Prostate gland (tissue), 2 donors: ENCODE measurements around the gene RAB39A. TPM values are rescaled to one million over a fixed set of nuclear protein-coding genes. Genes with fewer than 3 reads are reported as not detected.
"Not testable (repeated sequence)": the region's sequence is repeated elsewhere in the genome, so short reads cannot be mapped to it uniquely, and the experiment has no call there.

Source experiments
- DNase-seq: peaks from one replicate; pipeline ENCODE4 v3.0.0-alpha.2; 2019; ENCODE audit warnings: low spot score
- H3K27ac ChIP-seq, 2 donors: fragments of 200-600 bp; sonication (generic); 2 replicates each; pipeline ENCODE4 v1.5.1; 2017 to 2019
- H3K27me3 ChIP-seq: fragments of 200-600 bp; sonication (generic); replicated peaks from 2 replicates; pipeline ENCODE4 v1.5.1; 2019; ENCODE audit not compliant: insufficient read depth
- H3K36me3 ChIP-seq, 2 donors: fragments of 200-600 bp; sonication (generic); 1 replicate in 1 of 2; 2 replicates in 1 of 2; pipeline versions ENCODE4 v1.5.1 to v1.8.1; 2017 to 2019
- H3K4me1 ChIP-seq: fragments of 200-600 bp; sonication (generic); replicated peaks from 2 replicates; pipeline ENCODE4 v1.5.1; 2019
- H3K4me3 ChIP-seq, 2 donors: fragments of 200-600 bp; sonication (generic); 2 replicates each; pipeline ENCODE4 v1.5.1; 2017 to 2019
- H3K9me3 ChIP-seq: fragments of 200-600 bp; sonication (generic); 2 replicates; pipeline ENCODE4 v1.5.1; 2017
- POLR2A ChIP-seq: fragments of 450-650 bp; IDR thresholded peaks from one replicate; pipeline ENCODE4 v1.6.1; 2016; ENCODE audit warnings: antibody characterized with exemption, mild to moderate bottlenecking
- POLR2AphosphoS5 ChIP-seq: sonication (generic); formaldehyde crosslinking; IDR thresholded peaks from one replicate; pipeline ENCODE4 v1.6.1; 2017; ENCODE audit warnings: antibody characterized with exemption
- WGBS: methylation state at CpG from one replicate; pipeline ENCODE4 v1.1.5; 2018; 5-methylcytosine and 5-hydroxymethylcytosine counted together
- intact Hi-C: fragments of 100-400 bp; cut with DNase I; formaldehyde crosslinking; loops from one replicate; pipeline ENCODE4 v1.14.2; 2022
- total RNA-seq, 2 donors: library from RNA; depleted of rRNA; stranded (reverse); fragments of >200 nt; gene quantifications; one replicate each; pipeline ENCODE4 v1.1.0, GENCODE V29; 2016
- TF ChIP-seq, protein P1 (sequence below), 4 experiments: fragments of 200-600 bp in 2 of 4; fragments of 450-650 bp in 2 of 4; sonication (generic) in 2 of 4; IDR thresholded peaks; 1 replicate in 3 of 4; 2 replicates in 1 of 4; pipeline ENCODE4 v1.5.1; 2016 to 2019; ENCODE audit warnings: antibody characterized with exemption in 4 of 4, mild to moderate bottlenecking in 2 of 4, moderate library complexity in 2 of 4

Gene RAB39A
- total RNA-seq, 2 donors from 2014 or later = 0.87 to 0.97 TPM

DNA sequence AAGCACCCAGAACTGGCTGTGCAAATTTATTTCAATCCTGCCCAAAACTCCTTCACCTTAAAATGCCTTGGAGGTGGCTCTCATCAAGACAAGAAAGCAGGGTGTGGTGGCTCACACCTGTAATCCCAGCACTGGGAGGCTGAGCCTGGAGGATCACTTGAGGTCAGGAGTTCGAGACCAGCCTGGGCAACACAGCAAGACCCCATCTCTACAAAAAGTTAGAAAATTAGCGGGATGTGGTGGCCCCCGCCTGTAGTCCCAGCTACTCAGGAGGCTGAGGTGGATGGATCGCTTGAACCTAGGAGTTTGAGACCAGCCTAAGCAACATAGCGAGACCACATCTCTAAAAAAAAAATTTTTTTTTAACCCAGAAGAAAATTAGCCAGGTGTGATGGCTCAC, 689 bp upstream of the RAB39A start:
- Histone ChIP-seq H3K27ac (no peak overlapping the region), H3K4me1 (no peaks in the 10 kb centered on the region), H3K36me3 (no peaks in the 10 kb centered on the region), H3K4me3 (no peak overlapping the region), H3K27me3 (no peaks in the 10 kb centered on the region), H3K9me3 (no peaks in the 10 kb centered on the region)
- intact Hi-C loops = no loop called here
- 83% methylated on average over 5 of the region's 5 CpGs for WGBS
- no peak for DNase-seq
- TF ChIP-seq POLR2A = no peak
- no peak for TF ChIP-seq POLR2AphosphoS5
- TF ChIP-seq, protein P1, sequence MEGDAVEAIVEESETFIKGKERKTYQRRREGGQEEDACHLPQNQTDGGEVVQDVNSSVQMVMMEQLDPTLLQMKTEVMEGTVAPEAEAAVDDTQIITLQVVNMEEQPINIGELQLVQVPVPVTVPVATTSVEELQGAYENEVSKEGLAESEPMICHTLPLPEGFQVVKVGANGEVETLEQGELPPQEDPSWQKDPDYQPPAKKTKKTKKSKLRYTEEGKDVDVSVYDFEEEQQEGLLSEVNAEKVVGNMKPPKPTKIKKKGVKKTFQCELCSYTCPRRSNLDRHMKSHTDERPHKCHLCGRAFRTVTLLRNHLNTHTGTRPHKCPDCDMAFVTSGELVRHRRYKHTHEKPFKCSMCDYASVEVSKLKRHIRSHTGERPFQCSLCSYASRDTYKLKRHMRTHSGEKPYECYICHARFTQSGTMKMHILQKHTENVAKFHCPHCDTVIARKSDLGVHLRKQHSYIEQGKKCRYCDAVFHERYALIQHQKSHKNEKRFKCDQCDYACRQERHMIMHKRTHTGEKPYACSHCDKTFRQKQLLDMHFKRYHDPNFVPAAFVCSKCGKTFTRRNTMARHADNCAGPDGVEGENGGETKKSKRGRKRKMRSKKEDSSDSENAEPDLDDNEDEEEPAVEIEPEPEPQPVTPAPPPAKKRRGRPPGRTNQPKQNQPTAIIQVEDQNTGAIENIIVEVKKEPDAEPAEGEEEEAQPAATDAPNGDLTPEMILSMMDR (IDR thresholded peaks at IDR 0.05) = no peak

DNA sequence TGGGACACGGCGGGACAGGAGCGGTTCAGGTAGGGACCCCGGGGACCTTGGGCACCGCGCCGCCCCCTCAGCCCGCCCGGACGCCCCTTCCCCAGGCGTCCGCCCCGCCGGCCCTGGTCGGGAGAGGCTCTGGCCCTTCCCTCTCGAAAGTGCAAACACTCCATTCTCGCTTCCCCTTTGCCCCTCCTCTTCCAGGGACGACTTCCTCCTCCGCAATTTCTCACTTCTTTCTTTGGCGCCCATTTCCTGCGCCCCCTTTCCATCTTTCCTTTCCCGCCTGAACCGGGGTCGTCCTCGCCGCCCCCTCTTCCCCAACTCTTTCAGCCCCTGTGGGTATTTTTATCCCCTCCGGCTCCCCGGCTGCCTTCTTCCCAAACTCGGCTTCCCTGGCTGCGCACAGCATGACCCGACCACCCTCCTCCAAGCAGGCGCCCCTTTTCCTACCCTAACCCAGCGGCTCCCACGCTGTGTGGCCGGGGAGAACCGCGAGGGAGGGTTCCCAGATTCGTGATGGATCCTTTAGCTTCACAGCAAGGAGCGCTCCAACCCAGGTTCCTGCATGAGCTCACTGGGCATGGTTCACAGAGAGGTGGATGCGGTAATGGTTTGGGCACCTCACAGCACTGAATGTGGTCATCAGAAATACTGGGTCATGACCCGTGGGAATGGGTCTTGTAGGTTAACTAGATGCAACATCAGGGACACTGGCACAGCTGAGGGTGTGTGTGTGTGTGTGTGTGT, 689 bp downstream of the RAB39A start:
- Histone ChIP-seq H3K4me3 (peak overlapping the region; percentile 27 to 31), H3K27me3 (no peaks in the 10 kb centered on the region), H3K36me3 (no peaks in the 10 kb centered on the region), H3K9me3 (no peaks in the 10 kb centered on the region), H3K4me1 (no peaks in the 10 kb centered on the region), H3K27ac (no peak overlapping the region)
- no peak for DNase-seq
- WGBS = 1% methylated on average over 41 of the region's 41 CpGs
- TF ChIP-seq, protein P1 (IDR thresholded peaks at IDR 0.05) = no peak
- no peak for TF ChIP-seq POLR2AphosphoS5
- no peak for TF ChIP-seq POLR2A
- intact Hi-C loops = no loop called here

DNA sequence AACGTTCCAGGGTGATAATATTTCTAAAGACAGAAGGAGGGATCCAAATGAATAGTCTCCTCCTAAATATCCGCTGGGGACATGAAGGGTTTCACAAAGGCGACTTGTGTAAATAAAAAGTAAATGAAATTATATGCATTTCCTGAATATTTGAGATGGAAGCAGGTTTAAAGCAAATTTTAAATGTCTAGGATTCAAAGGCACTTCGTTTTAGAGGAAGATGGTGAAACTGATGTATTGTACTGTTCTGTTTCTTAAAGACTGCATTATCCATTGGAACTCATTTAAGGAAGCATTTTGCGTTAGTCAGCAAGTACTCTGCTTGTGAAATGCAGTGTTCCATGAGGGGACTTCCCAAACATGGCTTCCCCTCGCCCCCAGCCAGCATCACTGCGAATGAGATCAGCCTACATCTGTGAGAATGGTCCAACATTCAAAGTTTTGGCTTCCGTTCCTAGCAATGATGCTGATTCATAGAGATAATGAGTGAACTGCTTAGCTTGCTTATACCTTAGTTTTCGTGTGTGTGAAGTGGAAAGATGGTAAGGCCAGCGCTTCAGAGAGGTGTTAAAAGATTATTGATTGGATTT, 1.5 kb downstream of the RAB39A start:
- no peaks in the 10 kb centered on the region for H3K4me1 ChIP-seq
- H3K36me3 ChIP-seq = no peaks in the 10 kb centered on the region
- 31% methylated on average over 10 of the region's 10 CpGs for WGBS
- no peak for DNase-seq
- TF ChIP-seq POLR2AphosphoS5 (no peak), POLR2A (no peak)
- TF ChIP-seq, protein P1 (IDR thresholded peaks at IDR 0.05) = no peak
- no peaks in the 10 kb centered on the region for H3K27me3 ChIP-seq
- H3K4me3 ChIP-seq = no peak overlapping the region
- no peaks in the 10 kb centered on the region for H3K9me3 ChIP-seq
- intact Hi-C loops = no loop called here
- H3K27ac ChIP-seq = no peak overlapping the region

DNA sequence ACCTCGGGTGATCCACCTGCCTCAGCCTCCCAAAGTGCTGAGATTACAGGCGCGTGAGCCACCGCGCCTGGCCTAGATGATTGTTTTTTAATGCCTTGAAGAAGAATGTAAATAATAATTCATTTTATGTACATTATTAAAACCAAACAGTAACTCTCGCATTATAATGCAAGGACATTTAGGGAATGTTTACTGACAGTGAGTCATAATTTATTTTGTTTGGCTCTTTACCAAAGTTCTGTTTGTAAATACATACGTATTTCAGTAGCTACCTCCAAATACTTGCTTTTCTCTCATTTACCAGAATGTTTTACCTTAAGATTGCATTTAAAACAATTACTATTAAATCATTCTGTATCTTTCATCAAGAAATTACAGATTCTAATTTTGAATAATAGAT, 3.0 kb downstream of the RAB39A start:
- WGBS = 80% methylated on average over 7 of the region's 7 CpGs
- no peak overlapping the region for H3K27ac ChIP-seq
- intact Hi-C loops = no loop called here
- H3K9me3 ChIP-seq = no peaks in the 10 kb centered on the region
- H3K36me3 ChIP-seq = no peaks in the 10 kb centered on the region
- no peak overlapping the region for H3K4me3 ChIP-seq
- H3K27me3 ChIP-seq = no peaks in the 10 kb centered on the region
- DNase-seq = no peak
- no peak for TF ChIP-seq POLR2A
- no peak for TF ChIP-seq POLR2AphosphoS5
- TF ChIP-seq, protein P1 (IDR thresholded peaks at IDR 0.05) = no peak
- no peaks in the 10 kb centered on the region for H3K4me1 ChIP-seq

DNA sequence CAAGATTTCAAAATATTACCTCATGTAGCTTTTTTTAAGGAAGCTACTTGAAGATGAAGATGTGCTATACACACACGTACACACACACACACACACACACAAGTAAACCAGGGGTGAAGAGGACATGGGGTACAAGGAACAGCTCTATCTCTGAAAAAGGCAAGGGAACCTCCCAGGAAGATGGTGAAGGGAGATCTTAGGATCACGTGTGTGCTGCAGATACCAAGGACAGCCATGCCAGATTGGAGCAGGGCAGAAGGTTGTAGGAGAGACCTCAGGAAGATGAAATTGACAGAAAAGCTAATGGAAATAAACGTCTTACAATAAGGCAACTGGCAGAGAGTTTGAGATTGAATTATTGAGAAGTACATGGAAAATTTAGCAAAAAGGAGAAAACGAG, 19.7 kb downstream of the RAB39A start:
- no peak for TF ChIP-seq POLR2AphosphoS5
- no peak for TF ChIP-seq POLR2A
- TF ChIP-seq, protein P1 (IDR thresholded peaks at IDR 0.05) = no peak
- intact Hi-C loops = no loop called here
- WGBS = 77% methylated on average over 4 of the region's 4 CpGs

DNA sequence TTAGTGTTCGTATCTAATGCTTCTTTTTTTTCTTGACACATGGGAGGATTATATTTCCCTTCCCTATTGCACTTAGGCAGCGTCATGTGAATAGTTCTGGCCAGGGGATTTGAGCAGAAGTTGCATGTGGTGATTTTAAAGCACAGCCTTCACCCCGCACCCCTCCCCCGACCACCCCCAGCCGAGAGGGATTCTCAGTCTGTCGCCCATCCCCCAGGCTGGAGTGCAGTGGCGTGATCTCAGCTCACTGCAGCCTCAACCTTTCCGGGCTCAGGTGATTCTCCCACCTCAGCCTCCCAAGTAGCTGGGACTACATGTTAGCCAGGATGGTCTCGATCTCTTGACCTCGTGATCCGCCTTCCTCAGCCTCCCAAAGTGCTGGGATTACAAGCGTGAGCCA, 20.1 kb downstream of the RAB39A start:
- H3K27ac ChIP-seq, H3K9me3 ChIP-seq, H3K27me3 ChIP-seq, H3K36me3 ChIP-seq, H3K4me3 ChIP-seq, H3K4me1 ChIP-seq, DNase-seq, intact Hi-C loops: not testable (repeated sequence)
- WGBS = 84% methylated on average over 12 of the region's 12 CpGs

More for the DNA sequence above, 19.7 kb downstream of the RAB39A start:
- Histone ChIP-seq H3K9me3 (no peaks in the 10 kb centered on the region), H3K4me1 (no peaks in the 10 kb centered on the region), H3K36me3 (no peaks in the 10 kb centered on the region), H3K27me3 (no peaks in the 10 kb centered on the region), H3K4me3 (no peak overlapping the region), H3K27ac (no peak overlapping the region)
- DNase-seq = no peak
